Measurements from ENCODE around the gene GUCA2B.

GUCA2B gene

GRCh38 chr1:42192106-42192505, 38.9 kb downstream of the GUCA2B start:
- no peak for DNase-seq

GRCh38 chr1:42195841-42196240, 42.6 kb downstream of the GUCA2B start:
- no peak for DNase-seq

GRCh38 chr1:42198251-42198650, 45.0 kb downstream of the GUCA2B start:
- no peak for DNase-seq

- no peak for DNase-seq
Measured at GRCh38 chr1:42201986-42202385, 48.8 kb downstream of the GUCA2B start.

Data from T-helper 1 cell (primary cell).